ENCODE measurements around the gene ATP5MC2. TPM values are rescaled to one million over a fixed set of nuclear protein-coding genes. Genes with fewer than 3 reads are reported as not detected.
"Not testable (repeated sequence)": the region's sequence is repeated elsewhere in the genome, so short reads cannot be mapped to it uniquely, and the experiment has no call there.

ATP5MC2 gene
- total RNA-seq, 1 donor from 2014 or later, result 110 TPM

GRCh38 chr12:53652366-53652765 lies 23.5 kb downstream of the ATP5MC2 start:
- DNase-seq (ENCODE audit: low read depth in 2 of 2), result no peak

DNA sequence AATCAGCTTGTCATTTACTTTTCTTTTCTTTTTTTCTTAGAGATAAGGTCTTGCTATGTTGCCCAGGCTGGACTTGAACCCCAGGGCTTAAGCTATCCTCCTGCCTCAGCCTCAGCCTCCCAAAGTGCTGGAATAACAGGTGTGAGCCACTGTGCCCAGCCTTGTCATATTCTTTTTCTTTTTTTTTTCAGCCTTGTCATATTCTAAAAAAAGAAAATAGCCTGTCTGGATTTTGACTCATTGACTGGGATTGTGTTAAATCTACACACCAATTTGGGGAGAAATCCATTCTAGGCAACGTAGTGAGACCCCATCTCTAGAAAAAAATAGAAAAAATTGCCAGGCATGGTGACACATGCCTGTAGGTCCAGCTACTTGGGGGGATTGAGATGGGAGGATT lies 24.1 kb downstream of the ATP5MC2 start:
- DNase-seq (ENCODE audit: low read depth in 2 of 2), result no peak

- DNase-seq (ENCODE audit: low read depth in 2 of 2), result not testable (repeated sequence)
Observed at GRCh38 chr12:53646300-53646699, 29.6 kb downstream of the ATP5MC2 start.

- no peak for DNase-seq (ENCODE audit: low read depth in 2 of 2)
Observed at GRCh38 chr12:53645165-53645564, 30.7 kb downstream of the ATP5MC2 start.

- no peak for DNase-seq (ENCODE audit: low read depth in 2 of 2)
Observed at GRCh38 chr12:53644133-53644532, 31.8 kb downstream of the ATP5MC2 start.

DNA sequence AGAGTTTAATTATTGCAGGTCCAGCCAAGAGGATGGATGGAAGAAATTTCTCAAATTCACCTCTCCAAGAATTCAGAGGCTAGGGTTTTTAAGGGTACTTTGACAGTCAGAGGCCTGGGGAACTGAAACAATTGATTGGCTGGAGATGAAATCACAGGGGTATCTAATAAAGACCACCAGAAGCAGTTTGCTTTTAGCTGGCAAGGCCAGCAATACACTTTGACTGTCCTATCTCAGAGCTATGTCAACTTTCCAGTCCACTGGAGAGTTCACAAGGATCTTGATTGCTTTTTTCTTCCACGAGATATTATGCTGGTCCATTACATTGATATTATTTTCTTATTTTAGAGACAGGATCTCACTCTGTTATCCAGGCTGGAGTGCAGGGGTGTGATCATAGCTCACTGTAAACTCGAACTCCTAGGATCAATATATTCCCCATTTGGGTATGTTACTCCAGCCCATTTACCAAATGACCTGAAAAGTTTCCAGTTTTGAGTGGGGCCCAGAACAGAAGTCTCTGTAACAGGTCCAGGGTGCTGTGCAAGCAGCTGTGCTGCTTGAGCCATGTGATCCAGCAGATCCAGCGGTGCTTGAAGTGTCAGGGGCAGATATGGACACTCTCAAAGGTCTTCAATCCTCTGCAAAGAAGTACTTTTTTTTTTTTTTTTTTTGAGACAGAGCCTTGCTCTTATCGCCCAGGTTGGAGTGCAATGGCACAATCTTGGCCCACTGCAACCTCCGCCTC lies 32.5 kb downstream of the ATP5MC2 start:
- DNase-seq (ENCODE audit: low read depth in 2 of 2), result no peak

DNA sequence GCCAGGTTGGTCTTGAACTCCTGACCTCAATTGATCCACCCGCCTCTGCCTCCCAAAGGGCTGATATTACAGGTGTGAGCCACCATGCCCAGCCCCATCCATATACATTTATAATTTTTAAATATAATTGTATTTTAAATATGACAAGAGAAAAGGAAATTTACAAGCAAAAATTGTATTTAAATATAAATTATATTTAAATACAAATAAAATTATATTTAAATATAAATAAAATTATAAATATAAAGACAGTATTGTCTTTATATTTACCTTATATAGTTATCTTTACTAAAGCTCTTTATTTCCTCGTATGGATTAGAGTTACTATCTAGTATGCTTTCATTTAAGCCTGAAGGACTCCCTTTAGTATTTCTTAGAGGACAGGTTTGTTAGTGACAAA lies 37.8 kb downstream of the ATP5MC2 start:
- no peak for DNase-seq (ENCODE audit: low read depth in 2 of 2)

GRCh38 chr12:53636641-53637040 lies 39.2 kb downstream of the ATP5MC2 start:
- DNase-seq (ENCODE audit: low read depth in 2 of 2), result no peak

DNA sequence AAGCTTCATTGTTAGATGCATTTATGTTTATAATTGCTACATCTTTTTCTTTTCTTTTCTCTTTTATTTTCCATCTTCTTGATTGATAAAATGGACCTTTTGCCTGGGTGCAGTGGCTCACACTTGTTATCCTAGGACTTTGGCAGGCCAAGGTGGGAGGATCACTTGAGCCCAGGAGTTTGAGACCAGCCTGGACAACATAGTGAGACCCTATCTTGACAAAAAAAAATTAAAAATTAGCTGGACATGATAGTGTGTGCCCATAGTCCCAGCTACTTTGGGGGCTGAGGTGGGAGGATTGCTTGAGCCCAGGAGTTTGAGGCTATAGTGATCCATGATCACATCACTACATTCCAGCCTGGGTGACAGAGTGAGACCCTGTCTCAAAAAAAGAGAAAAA lies 40.2 kb downstream of the ATP5MC2 start:
- not testable (repeated sequence) for DNase-seq (ENCODE audit: low read depth in 2 of 2)

DNA sequence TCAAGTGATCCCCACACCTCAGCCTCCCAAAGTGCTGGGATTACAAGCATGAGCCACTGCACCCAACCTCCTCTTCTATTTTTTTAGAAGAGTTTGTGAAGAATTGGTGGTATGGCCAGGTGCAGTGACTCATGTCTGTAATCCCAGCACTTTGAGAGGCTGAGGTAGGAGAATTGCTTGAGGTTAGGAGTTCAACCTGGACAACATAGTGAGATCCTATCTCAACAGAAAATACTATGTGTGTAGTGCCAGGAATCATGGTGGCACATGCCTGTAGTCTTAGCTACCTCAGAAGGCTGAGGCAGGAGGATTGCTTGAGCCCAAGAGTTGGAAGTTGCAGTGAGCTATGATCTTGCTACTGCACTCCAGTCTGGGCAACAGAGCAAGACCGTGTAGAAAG lies 44.2 kb downstream of the ATP5MC2 start:
- no peak for DNase-seq (ENCODE audit: low read depth in 2 of 2)

GRCh38 chr12:53627919-53628318 lies 48.0 kb downstream of the ATP5MC2 start:
- no peak for DNase-seq (ENCODE audit: low read depth in 2 of 2)

DNA sequence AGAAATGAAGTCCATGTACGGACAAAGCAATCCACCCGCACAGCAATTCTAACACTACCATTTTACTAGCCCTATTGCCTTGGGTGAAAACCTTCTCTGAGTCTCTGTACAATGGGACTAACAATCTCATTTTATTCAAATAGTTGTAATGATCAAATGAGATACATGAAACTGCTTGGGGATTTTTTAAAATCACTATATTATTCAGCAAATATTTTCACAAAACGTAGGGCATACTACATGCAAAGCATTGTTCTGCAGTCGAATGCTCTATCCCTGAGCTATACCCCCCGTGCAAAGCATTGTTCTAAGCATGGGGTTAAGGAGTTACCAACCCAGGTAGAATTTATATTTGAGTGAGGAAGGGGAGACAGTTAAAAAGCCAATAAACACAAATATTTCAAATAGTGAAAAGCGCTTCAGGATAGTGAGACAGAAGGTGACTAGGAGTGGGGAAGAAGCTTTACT lies 49.1 kb downstream of the ATP5MC2 start:
- no peak for DNase-seq (ENCODE audit: low read depth in 2 of 2)

GRCh38 chr12:53625946-53626701 lies 49.8 kb downstream of the ATP5MC2 start, which contains the start of gene ATF7:
Gene ATF7 (minus strand): TSS chr12:53626382. CDS start chr12:53601000, 25,382 bp downstream.
- DNase-seq (ENCODE audit: low read depth in 2 of 2), result peak; percentile 93 to 99

GRCh38 chr12:53625373-53625945 lies 50.4 kb downstream of the ATP5MC2 start:
- no peak for DNase-seq (ENCODE audit: low read depth in 2 of 2)

DNA sequence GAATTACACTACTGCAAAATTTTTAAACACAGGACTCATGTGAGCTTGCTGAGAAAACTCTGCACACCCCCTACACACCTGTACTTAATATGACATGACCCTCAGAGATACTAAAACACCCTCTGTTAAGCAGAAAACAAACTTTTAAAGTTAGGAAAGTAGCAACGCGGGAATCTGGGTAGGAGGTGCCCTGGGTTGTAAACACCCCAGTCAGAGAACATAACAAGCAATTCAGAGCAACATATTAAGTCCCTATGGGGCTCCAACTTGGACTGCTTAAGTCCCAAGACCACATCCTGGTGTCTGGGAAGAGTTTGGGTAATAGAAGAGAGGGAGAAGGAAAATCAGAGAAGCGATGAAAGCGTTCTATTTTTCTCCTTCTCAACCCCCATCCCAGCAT lies 50.9 kb downstream of the ATP5MC2 start:
- DNase-seq (ENCODE audit: low read depth in 2 of 2), result peak in 1 of 2 donors; percentile 27

GRCh38 chr12:53624458-53624857 lies 51.4 kb downstream of the ATP5MC2 start:
- DNase-seq (ENCODE audit: low read depth in 2 of 2), result no peak

- DNase-seq (ENCODE audit: low read depth in 2 of 2), result peak in 1 of 2 donors; percentile 77
Observed at GRCh38 chr12:53623548-53624385, 52.1 kb downstream of the ATP5MC2 start.

GRCh38 chr12:53622724-53623123 lies 53.2 kb downstream of the ATP5MC2 start:
- no peak for DNase-seq (ENCODE audit: low read depth in 2 of 2)

GRCh38 chr12:53618275-53618674 lies 57.6 kb downstream of the ATP5MC2 start:
- DNase-seq (ENCODE audit: low read depth in 2 of 2), result peak in 1 of 2 donors; percentile 26

DNA sequence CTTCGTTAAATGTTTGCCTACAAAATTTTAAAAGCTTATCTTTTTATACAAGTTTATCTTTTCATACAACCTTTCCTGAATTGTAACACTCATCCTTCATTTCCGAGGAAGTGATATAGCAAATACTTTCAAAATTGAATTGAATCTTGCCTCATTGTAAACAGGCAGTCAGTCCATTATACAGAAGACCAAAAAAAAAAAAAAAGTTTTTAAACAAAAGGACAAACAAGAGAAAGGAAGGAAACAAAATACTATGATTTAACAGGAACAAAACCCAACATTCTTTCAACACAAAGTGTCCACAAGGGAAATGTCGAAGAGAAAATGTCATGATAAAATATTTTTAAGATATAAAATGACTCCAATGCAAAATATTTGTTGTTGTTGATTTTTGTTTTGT lies 58.2 kb downstream of the ATP5MC2 start:
- peak in 1 of 2 donors; percentile 60 for DNase-seq (ENCODE audit: low read depth in 2 of 2)

DNA sequence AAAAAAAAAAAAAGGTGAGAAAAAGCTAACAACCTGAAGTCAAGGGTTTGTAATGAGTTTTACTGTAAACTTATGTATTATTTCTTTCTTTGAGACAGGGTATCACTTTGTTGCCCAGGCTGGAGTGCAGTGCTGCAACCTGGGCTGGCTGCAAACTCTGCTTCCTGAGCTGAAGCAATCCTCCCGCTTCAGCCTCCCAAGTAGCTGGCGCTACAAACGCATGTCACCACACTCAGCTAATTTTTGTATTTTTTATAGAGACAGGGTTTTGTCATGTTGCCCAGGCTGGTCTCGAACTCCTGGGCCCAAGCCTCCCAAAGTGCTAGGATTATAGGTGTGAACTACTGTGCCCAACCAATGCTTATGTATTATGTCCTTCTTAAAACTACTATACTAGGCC lies 58.9 kb downstream of the ATP5MC2 start:
- DNase-seq (ENCODE audit: low read depth in 2 of 2), result no peak

All from dermis microvascular lymphatic vessel endothelial cell (primary cell).